Measurements from ENCODE around the gene TACO1. TPM values are rescaled to one million over a fixed set of nuclear protein-coding genes. Genes with fewer than 3 reads are reported as not detected.

TACO1 gene
- total and polyA plus RNA-seq, 2 donors (not counting 1 experiment from before 2014, with no cell fraction given): 18.7 to 26.9 TPM

GRCh38 chr17:63652106-63652505 is 51.4 kb downstream of the TACO1 start:
- Histone ChIP-seq H2AFZ (ENCODE audit: low read length) (no peak overlapping the region), H3K27me3 (ENCODE audit: control insufficient read depth, insufficient read depth, low read length) (no peaks in the 10 kb centered on the region), H4K20me1 (ENCODE audit: control insufficient read depth, extremely low read depth, insufficient read depth, low read length) (no peaks in the 10 kb centered on the region), H3K9ac (ENCODE audit: insufficient read depth, low read length) (no peak overlapping the region), H3K36me3 (ENCODE audit: control insufficient read depth, insufficient read depth, low read length) (no peaks in the 10 kb centered on the region), H3K4me2 (ENCODE audit: extremely low read depth, insufficient read depth, low read length) (no peak overlapping the region), H3K4me3 (replicated peaks in 1 of 4; ENCODE audit: control extremely low read depth in 1 of 4, insufficient read depth in 1 of 4, low read depth in 3 of 4, low read length in 4 of 4) (no peak overlapping the region), H3K79me2 (ENCODE audit: control insufficient read depth, insufficient read depth, low read length) (no peaks in the 10 kb centered on the region), H3K4me1 (ENCODE audit: control insufficient read depth, extremely low read depth, insufficient read depth, low read length) (no peaks in the 10 kb centered on the region), H3K27ac (ENCODE audit: insufficient read depth, low read length) (no peak overlapping the region), H3K9me3 (ENCODE audit: control insufficient read depth, insufficient read depth, low read depth, low read length) (no peaks in the 10 kb centered on the region)
- TF ChIP-seq CTCF (conservative IDR thresholded peaks at IDR 0.05 in 1 of 2, IDR thresholded peaks at IDR 0.05 in 1 of 2; ENCODE audit: low read depth in 1 of 2, low read length in 2 of 2) (no peak), EZH2 (IDR thresholded peaks at IDR 0.05; ENCODE audit: low read length, missing control alignments) (no peak)
- peak; percentile 19 to 34 for DNase-seq (ENCODE audit: low read depth in 2 of 2)

GRCh38 chr17:63653050-63653449 is 52.4 kb downstream of the TACO1 start:
- TF ChIP-seq CTCF (conservative IDR thresholded peaks at IDR 0.05 in 1 of 2, IDR thresholded peaks at IDR 0.05 in 1 of 2; ENCODE audit: low read depth in 1 of 2, low read length in 2 of 2): no peak
- TF ChIP-seq EZH2 (IDR thresholded peaks at IDR 0.05; ENCODE audit: low read length, missing control alignments): no peak
- Histone ChIP-seq H2AFZ (ENCODE audit: low read length) (no peak overlapping the region), H3K79me2 (ENCODE audit: control insufficient read depth, insufficient read depth, low read length) (no peaks in the 10 kb centered on the region), H3K4me3 (replicated peaks in 1 of 4; ENCODE audit: control extremely low read depth in 1 of 4, insufficient read depth in 1 of 4, low read depth in 3 of 4, low read length in 4 of 4) (no peak overlapping the region), H3K36me3 (ENCODE audit: control insufficient read depth, insufficient read depth, low read length) (no peaks in the 10 kb centered on the region), H3K27ac (ENCODE audit: insufficient read depth, low read length) (no peak overlapping the region), H3K9me3 (ENCODE audit: control insufficient read depth, insufficient read depth, low read depth, low read length) (no peaks in the 10 kb centered on the region), H3K9ac (ENCODE audit: insufficient read depth, low read length) (no peak overlapping the region), H4K20me1 (ENCODE audit: control insufficient read depth, extremely low read depth, insufficient read depth, low read length) (no peaks in the 10 kb centered on the region), H3K27me3 (ENCODE audit: control insufficient read depth, insufficient read depth, low read length) (no peaks in the 10 kb centered on the region), H3K4me1 (ENCODE audit: control insufficient read depth, extremely low read depth, insufficient read depth, low read length) (no peaks in the 10 kb centered on the region), H3K4me2 (ENCODE audit: extremely low read depth, insufficient read depth, low read length) (no peak overlapping the region)
- peak in 1 of 2 donors; percentile 16 for DNase-seq (ENCODE audit: low read depth in 2 of 2)

DNA sequence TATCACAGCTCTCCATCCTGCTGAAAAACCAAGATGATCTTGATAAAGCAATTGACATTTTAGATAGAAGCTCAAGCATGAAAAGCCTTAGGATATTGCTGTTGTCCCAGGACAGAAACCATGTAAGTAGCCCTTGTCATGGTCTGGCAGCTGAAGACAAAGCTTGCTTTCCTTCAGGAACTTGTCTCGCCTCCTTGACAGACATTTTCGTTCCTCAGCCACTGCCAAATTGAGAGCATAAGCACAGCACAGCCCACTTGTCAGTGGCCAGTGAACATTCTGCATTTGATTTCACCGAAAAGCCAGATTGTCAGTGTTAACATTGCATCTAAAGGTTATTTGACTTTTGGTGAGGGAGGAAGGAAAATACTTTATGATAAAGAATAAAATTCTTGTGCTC is 57.1 kb downstream of the TACO1 start:
- Histone ChIP-seq H4K20me1 (ENCODE audit: control insufficient read depth, extremely low read depth, insufficient read depth, low read length) (no peaks in the 10 kb centered on the region), H3K4me3 (replicated peaks in 1 of 4; ENCODE audit: control extremely low read depth in 1 of 4, insufficient read depth in 1 of 4, low read depth in 3 of 4, low read length in 4 of 4) (no peak overlapping the region), H3K4me2 (ENCODE audit: extremely low read depth, insufficient read depth, low read length) (no peak overlapping the region), H2AFZ (ENCODE audit: low read length) (no peak overlapping the region), H3K4me1 (ENCODE audit: control insufficient read depth, extremely low read depth, insufficient read depth, low read length) (no peaks in the 10 kb centered on the region), H3K9me3 (ENCODE audit: control insufficient read depth, insufficient read depth, low read depth, low read length) (no peaks in the 10 kb centered on the region), H3K36me3 (ENCODE audit: control insufficient read depth, insufficient read depth, low read length) (no peaks in the 10 kb centered on the region), H3K9ac (ENCODE audit: insufficient read depth, low read length) (no peak overlapping the region), H3K27me3 (ENCODE audit: control insufficient read depth, insufficient read depth, low read length) (no peaks in the 10 kb centered on the region), H3K79me2 (ENCODE audit: control insufficient read depth, insufficient read depth, low read length) (no peaks in the 10 kb centered on the region), H3K27ac (ENCODE audit: insufficient read depth, low read length) (no peak overlapping the region)
- DNase-seq (ENCODE audit: low read depth in 2 of 2): no peak
- TF ChIP-seq EZH2 (IDR thresholded peaks at IDR 0.05; ENCODE audit: low read length, missing control alignments) (no peak), CTCF (conservative IDR thresholded peaks at IDR 0.05 in 1 of 2, IDR thresholded peaks at IDR 0.05 in 1 of 2; ENCODE audit: low read depth in 1 of 2, low read length in 2 of 2) (no peak)

Other genes with a start within 250 kb of the TACO1 start
- 11.6 and 13.7 TPM in 2 replicates for gene CYB561, start 154.6 kb upstream of the TACO1 start, total RNA-seq
- 7.6 and 7.8 TPM in 2 replicates for gene CYB561, start 154.6 kb upstream of the TACO1 start, polyA plus RNA-seq
- 2.5 and 2.6 TPM in 2 replicates for gene ACE, start 123.8 kb upstream of the TACO1 start, total RNA-seq
- gene ACE, start 123.8 kb upstream of the TACO1 start, polyA plus RNA-seq: 0.92 and 3.4 TPM in 2 replicates
- not detected in 2 replicates for gene KCNH6, start 77.5 kb upstream of the TACO1 start, total RNA-seq
- not detected in 2 replicates for gene KCNH6, start 77.5 kb upstream of the TACO1 start, polyA plus RNA-seq
- 10.0 and 13.9 TPM in 2 replicates for gene DCAF7, start 50.4 kb upstream of the TACO1 start, total RNA-seq
- gene DCAF7, start 50.4 kb upstream of the TACO1 start, polyA plus RNA-seq: 38.8 and 42.6 TPM in 2 replicates
- gene MAP3K3, start 21.5 kb downstream of the TACO1 start, total RNA-seq: 21.6 and 32.0 TPM in 2 replicates
- gene MAP3K3, start 21.5 kb downstream of the TACO1 start, polyA plus RNA-seq: 13.8 and 14.3 TPM in 2 replicates
- gene LIMD2, start 99.2 kb downstream of the TACO1 start, total RNA-seq: 3.1 and 3.3 TPM in 2 replicates
- 2.9 TPM in 2 replicates for gene LIMD2, start 99.2 kb downstream of the TACO1 start, polyA plus RNA-seq
- 14.6 and 22.8 TPM in 2 replicates for gene STRADA, start 140.9 kb downstream of the TACO1 start, total RNA-seq
- gene STRADA, start 140.9 kb downstream of the TACO1 start, polyA plus RNA-seq: 22.8 and 29.2 TPM in 2 replicates
- gene CCDC47, start 172.7 kb downstream of the TACO1 start, total RNA-seq: 64.5 and 65.6 TPM in 2 replicates
- gene CCDC47, start 172.7 kb downstream of the TACO1 start, polyA plus RNA-seq: 72.3 and 83.2 TPM in 2 replicates
- 53.4 and 61.8 TPM in 2 replicates for gene DDX42, start 173.3 kb downstream of the TACO1 start, total RNA-seq
- gene DDX42, start 173.3 kb downstream of the TACO1 start, polyA plus RNA-seq: 67.0 and 81.5 TPM in 2 replicates
- 61.9 and 66.9 TPM in 2 replicates for gene PSMC5, start 226.5 kb downstream of the TACO1 start, total RNA-seq
- gene PSMC5, start 226.5 kb downstream of the TACO1 start, polyA plus RNA-seq: 216 and 276 TPM in 2 replicates
- 61.8 and 86.5 TPM in 2 replicates for gene FTSJ3, start 226.8 kb downstream of the TACO1 start, total RNA-seq
- gene FTSJ3, start 226.8 kb downstream of the TACO1 start, polyA plus RNA-seq: 37.8 and 62.2 TPM in 2 replicates
- gene SMARCD2, start 241.8 kb downstream of the TACO1 start, total RNA-seq: 87.0 and 94.5 TPM in 2 replicates
- gene SMARCD2, start 241.8 kb downstream of the TACO1 start, polyA plus RNA-seq: 51.1 and 57.9 TPM in 2 replicates

Data from fibroblast of lung (primary cell).